ENCODE data around the gene HHAT. TPM values are rescaled to one million over a fixed set of nuclear protein-coding genes. Genes with fewer than 3 reads are reported as not detected.

The HHAT gene
- polyA plus RNA-seq, 3 donors: 1.1 to 1.6 (median 1.5) TPM

DNA sequence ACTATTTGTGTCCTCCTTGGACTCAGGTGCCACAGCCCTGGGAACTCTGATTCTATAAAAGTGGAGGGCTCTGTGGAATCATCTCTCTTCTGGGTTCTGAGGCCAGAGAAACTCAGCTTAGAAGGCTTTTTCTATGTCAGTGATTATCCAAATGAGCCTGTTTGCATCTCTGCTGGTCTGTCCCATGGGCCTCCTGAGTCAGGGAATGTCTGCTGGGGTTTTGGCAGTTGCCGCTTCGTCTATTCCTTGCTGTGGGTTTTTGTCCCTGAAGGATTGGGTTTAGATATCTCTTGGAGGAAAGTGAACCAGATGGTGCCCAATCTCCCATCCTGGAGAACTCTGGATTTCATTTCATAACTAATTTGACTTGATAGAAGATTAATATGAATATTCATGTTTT is 297.6 kb downstream of the HHAT start:
- Histone ChIP-seq H4K20me1 (ENCODE audit: insufficient read depth, low read length) (no peaks in the 10 kb centered on the region), H3K27ac (ENCODE audit: low read depth in 1 of 2, low read length in 2 of 2) (no peak overlapping the region), H3K9me3 (replicated peaks in 1 of 2; ENCODE audit: control insufficient read depth in 1 of 2, insufficient read depth in 1 of 2, low read length in 2 of 2) (no peaks in the 10 kb centered on the region), H3K36me3 (replicated peaks in 1 of 2; ENCODE audit: control insufficient read depth in 1 of 2, insufficient read depth in 2 of 2, low read length in 2 of 2) (no peaks in the 10 kb centered on the region), H3K79me2 (ENCODE audit: insufficient read depth, low read length) (no peaks in the 10 kb centered on the region), H3K4me3 (replicated peaks in 1 of 3; ENCODE audit: low read depth in 2 of 3, low read length in 3 of 3) (no peak overlapping the region), H3K9ac (ENCODE audit: insufficient read depth, low read length, poor library complexity, severe bottlenecking) (no peak overlapping the region), H2AFZ (ENCODE audit: insufficient read depth, low read depth, low read length, poor library complexity, severe bottlenecking) (no peak overlapping the region), H3K4me2 (replicated peaks; ENCODE audit: extremely low read depth, low read length, poor library complexity, severe bottlenecking) (no peak overlapping the region), H3K4me1 (ENCODE audit: control insufficient read depth in 1 of 2, insufficient read depth in 2 of 2, low read length in 2 of 2) (no peaks in the 10 kb centered on the region), H3K27me3 (ENCODE audit: control insufficient read depth in 2 of 2, insufficient read depth in 2 of 2, low read length in 2 of 2) (no peaks in the 10 kb centered on the region)
- Mint-ChIP-seq H3K36me3 (no peaks in the 10 kb centered on the region), H3K4me3 (no peak overlapping the region), H3K9me3 (peaks cover 0 to 2% (median 0%) of the 10 kb centered on the region in 7 donors), H3K27me3 (ENCODE audit: low read depth in 3 of 3) (no peaks in the 10 kb centered on the region), H3K4me1 (no peaks in the 10 kb centered on the region), H3K27ac (no peak overlapping the region)
- no CpG with 5 or more reads among the region's 2 CpGs for WGBS (ENCODE audit: insufficient coverage)
- intact Hi-C loops (cut with micrococcal nuclease): no loop called here
- TF ChIP-seq CTCF (IDR thresholded peaks at IDR 0.05): no peak
- no peak for DNase-seq

- Histone ChIP-seq H3K4me1 (ENCODE audit: control insufficient read depth in 1 of 2, insufficient read depth in 2 of 2, low read length in 2 of 2) (no peaks in the 10 kb centered on the region), H3K79me2 (ENCODE audit: insufficient read depth, low read length) (no peaks in the 10 kb centered on the region), H3K4me2 (replicated peaks; ENCODE audit: extremely low read depth, low read length, poor library complexity, severe bottlenecking) (no peak overlapping the region), H3K36me3 (replicated peaks in 1 of 2; ENCODE audit: control insufficient read depth in 1 of 2, insufficient read depth in 2 of 2, low read length in 2 of 2) (no peaks in the 10 kb centered on the region), H3K4me3 (replicated peaks in 1 of 3; ENCODE audit: low read depth in 2 of 3, low read length in 3 of 3) (no peak overlapping the region), H3K9me3 (replicated peaks in 1 of 2; ENCODE audit: control insufficient read depth in 1 of 2, insufficient read depth in 1 of 2, low read length in 2 of 2) (no peaks in the 10 kb centered on the region), H3K9ac (ENCODE audit: insufficient read depth, low read length, poor library complexity, severe bottlenecking) (no peak overlapping the region), H2AFZ (ENCODE audit: insufficient read depth, low read depth, low read length, poor library complexity, severe bottlenecking) (no peak overlapping the region), H3K27ac (ENCODE audit: low read depth in 1 of 2, low read length in 2 of 2) (no peak overlapping the region), H3K27me3 (ENCODE audit: control insufficient read depth in 2 of 2, insufficient read depth in 2 of 2, low read length in 2 of 2) (no peaks in the 10 kb centered on the region), H4K20me1 (ENCODE audit: insufficient read depth, low read length) (no peaks in the 10 kb centered on the region)
- intact Hi-C loops (cut with micrococcal nuclease): no loop called here
- no peak for TF ChIP-seq CTCF (IDR thresholded peaks at IDR 0.05)
- Mint-ChIP-seq H3K27me3 (ENCODE audit: low read depth in 3 of 3) (no peaks in the 10 kb centered on the region), H3K36me3 (no peaks in the 10 kb centered on the region), H3K4me3 (no peak overlapping the region), H3K4me1 (no peaks in the 10 kb centered on the region), H3K9me3 (peaks cover 0 to 5% (median 2%) of the 10 kb centered on the region in 7 donors), H3K27ac (no peak overlapping the region)
- DNase-seq: no peak
Measured at GRCh38 chr1:210627755-210628154, 299.1 kb downstream of the HHAT start.
